HepG2 (cell line): ENCODE measurements around the gene TRIM28. TPM values are rescaled to one million over a fixed set of nuclear protein-coding genes. Genes with fewer than 3 reads are reported as not detected.

Source experiments
- ATAC-seq: fragments of 200-7000 bp; cut with Tn5 transposase; 3 replicates; pipeline ENCODE4 v1.9.1; 2020; ENCODE audit warnings: mild to moderate bottlenecking, moderate library complexity
- BruUV-seq: library from RNA; stranded (reverse); fragments of 400-500 nt; replicated peaks from 2 replicates; lab custom pipeline; 2021; lab: Mats Ljungman, UMichigan
- CTCF ChIA-PET: fragments of 300-600 bp; formaldehyde crosslinking; extraction: SDS; loops from one replicate; lab custom pipeline; 2021; ENCODE audit warnings: low total read pairs, inconsistent platforms, low intra/inter-chr PET ratio; lab: Yijun Ruan, JAX
- POLR2A ChIA-PET: fragments of 350-600 bp; sonication (Branson Sonifier 250); formaldehyde crosslinking; loops from one replicate; lab custom pipeline; 2020; ENCODE audit warnings: antibody characterized with exemption, inconsistent platforms; lab: Yijun Ruan, JAX
- DNase-seq: peaks from one replicate; pipeline ENCODE4 v3.0.0-alpha.2; 2015; ENCODE audit warnings: low spot score
- FAIRE-seq: peaks from 3 replicates; lab custom pipeline; 2011; peaks lifted over from hg19 to GRCh38; lab: Jason Lieb, UNC
- H2AFZ ChIP-seq: one replicate; pipeline ENCODE4 v1.6.1; 2011; ENCODE audit warnings: low read length, inconsistent platforms
- H3K27ac ChIP-seq: fragments of 300-600 bp; 3 replicates; pipeline ENCODE4 v1.8.0; 2011; ENCODE audit warnings: mixed run types, mild to moderate bottlenecking, mixed read lengths, low read length, inconsistent platforms; ENCODE audit not compliant: insufficient read depth; ENCODE audit errors: extremely low read length
- H3K27me3 ChIP-seq, 2 experiments: fragments of 200-600 bp in 1 of 2; 2 replicates in 1 of 2; 3 replicates in 1 of 2; pipeline versions ENCODE4 v1.6.0 to v1.8.0; 2011; ENCODE audit warnings: low read length in 2 of 2, mild to moderate bottlenecking in 2 of 2, moderate library complexity in 2 of 2, inconsistent platforms in 1 of 2; ENCODE audit not compliant: insufficient read depth in 2 of 2, control insufficient read depth in 1 of 2
- H3K36me3 ChIP-seq, 2 experiments: fragments of 200-600 bp in 1 of 2; replicated peaks in 1 of 2; 2 replicates in 1 of 2; 3 replicates in 1 of 2; pipeline versions ENCODE4 v1.5.1 to v1.8.0; 2011; ENCODE audit warnings: low read length in 2 of 2, inconsistent platforms in 1 of 2; ENCODE audit not compliant: insufficient read depth in 2 of 2, control insufficient read depth in 1 of 2
- H3K4me1 ChIP-seq: 2 replicates; pipeline ENCODE4 v1.5.1; 2012; ENCODE audit warnings: low read length, inconsistent platforms; ENCODE audit not compliant: insufficient read depth
- H3K4me2 ChIP-seq: 2 replicates; pipeline ENCODE4 v1.6.0; 2011; ENCODE audit warnings: low read depth, low read length, inconsistent platforms
- H3K4me3 ChIP-seq, 3 experiments: fragments of 200-600 bp in 1 of 3; sonication (generic), shearing (Covaris generic) in 1 of 3; replicated peaks in 1 of 3; 2 replicates each; pipeline ENCODE4 v1.5.1; 2011 to 2016; ENCODE audit warnings: low read length in 3 of 3, inconsistent platforms in 2 of 3, low read depth in 2 of 3, mild to moderate bottlenecking in 2 of 3, control low read depth in 1 of 3, mixed read lengths in 1 of 3; ENCODE audit not compliant: insufficient read depth in 1 of 3
- H3K79me2 ChIP-seq: one replicate; pipeline ENCODE4 v1.6.1; 2011; ENCODE audit warnings: low read length, inconsistent platforms; ENCODE audit not compliant: insufficient read depth
- H3K9ac ChIP-seq: 2 replicates; pipeline ENCODE4 v1.6.0; 2011; ENCODE audit warnings: mild to moderate bottlenecking, low read depth, low read length, inconsistent platforms; ENCODE audit not compliant: insufficient read depth
- H3K9me3 ChIP-seq: 2 replicates; pipeline ENCODE4 v1.5.1; 2012; ENCODE audit warnings: mild to moderate bottlenecking, low read length
- H4K20me1 ChIP-seq: 2 replicates; pipeline ENCODE4 v1.6.0; 2011; ENCODE audit warnings: inconsistent platforms, mild to moderate bottlenecking, low read length, moderate library complexity; ENCODE audit not compliant: insufficient read depth
- BCL3 ChIP-seq: sonication (generic); formaldehyde crosslinking; IDR thresholded peaks from 2 replicates; pipeline ENCODE4 v1.5.1; 2020; ENCODE audit warnings: mild to moderate bottlenecking, missing genetic modification reagents, moderate library complexity
- BCLAF1 ChIP-seq: fragments of 450-650 bp; IDR thresholded peaks from 2 replicates; pipeline ENCODE4 v1.6.1; 2017; ENCODE audit warnings: mild to moderate bottlenecking
- CHD2 ChIP-seq: IDR thresholded peaks from 2 replicates; pipeline ENCODE4 v1.6.1; 2011; ENCODE audit warnings: low read depth, low read length, improper control_type of control experiment
- HNRNPL ChIP-seq: fragments of 200-400 bp; formaldehyde crosslinking; IDR thresholded peaks from 2 replicates; pipeline ENCODE4 v1.6.1; 2017; ENCODE audit warnings: mild to moderate bottlenecking, low read depth, low read length
- JUND ChIP-seq: sonication (generic); formaldehyde crosslinking; IDR thresholded peaks from 2 replicates; pipeline ENCODE4 v1.8.0; 2022; ENCODE audit warnings: mild to moderate bottlenecking, missing genetic modification reagents
- MTA1 ChIP-seq: sonication (generic); formaldehyde crosslinking; IDR thresholded peaks from 2 replicates; pipeline ENCODE4 v1.4.0; 2020; ENCODE audit warnings: missing genetic modification reagents, mild to moderate bottlenecking, borderline replicate concordance
- NR2F1 ChIP-seq, 2 experiments: fragments of 450-650 bp in 1 of 2; formaldehyde crosslinking in 1 of 2; IDR thresholded peaks; 2 replicates each; pipeline versions ENCODE4 v1.5.0 to v1.6.1; 2016 to 2020; ENCODE audit warnings: mild to moderate bottlenecking in 1 of 2, missing compliant biosample characterization in 1 of 2, missing genetic modification reagents in 1 of 2, moderate library complexity in 1 of 2
- SRSF9 ChIP-seq: fragments of 200-400 bp; formaldehyde crosslinking; IDR thresholded peaks from 2 replicates; pipeline ENCODE4 v1.6.1; 2018; ENCODE audit warnings: borderline replicate concordance, mild to moderate bottlenecking, low read depth, low read length; ENCODE audit not compliant: insufficient read depth, poor library complexity, severe bottlenecking
- TCF7 ChIP-seq: sonication (generic); IDR thresholded peaks from 2 replicates; pipeline ENCODE4 v1.6.1; 2016; ENCODE audit warnings: antibody characterized with exemption, low read depth
- TEAD2 ChIP-seq: sonication (generic); formaldehyde crosslinking; IDR thresholded peaks from 2 replicates; pipeline ENCODE4 v1.9.0; 2021; ENCODE audit warnings: missing genetic modification reagents
- ZMYM2 ChIP-seq: sonication (generic); formaldehyde crosslinking; IDR thresholded peaks from 2 replicates; pipeline ENCODE4 v1.8.0; 2022; ENCODE audit warnings: mild to moderate bottlenecking, missing genetic modification reagents
- ZNF367 ChIP-seq: sonication (generic); formaldehyde crosslinking; IDR thresholded peaks from 2 replicates; pipeline ENCODE4 v1.4.0; 2020; ENCODE audit warnings: missing genetic modification reagents, borderline replicate concordance
- ZNF580 ChIP-seq: IDR thresholded peaks from 2 replicates; pipeline ENCODE4 v1.6.1; 2016; ENCODE audit warnings: low read depth, borderline replicate concordance
- ZNF704 ChIP-seq: sonication (generic); formaldehyde crosslinking; IDR thresholded peaks from 2 replicates; pipeline ENCODE4 v1.8.1; 2023; ENCODE audit warnings: mild to moderate bottlenecking, inconsistent platforms, moderate library complexity, missing genetic modification reagents, borderline replicate concordance
- WGBS: methylation state at CpG from one replicate; pipeline ENCODE4 v1.1.6; 2017; ENCODE audit warnings: low lambda C conversion rate; 5-methylcytosine and 5-hydroxymethylcytosine counted together
- in situ Hi-C: cut with HindIII; loops from 2 replicates; pipeline ENCODE4 v1.10.0; 2017; ENCODE audit warnings: low pct_unique_long_range_greater_than_20kb; ENCODE audit not compliant: extremely low pct_ligation_motif_present
- intact Hi-C: fragments of 100-400 bp; cut with micrococcal nuclease; formaldehyde crosslinking; loops from one replicate; pipeline ENCODE4 v1.10.0; 2022; ENCODE audit not compliant: unreplicated experiment
- polyA plus RNA-seq, 8 experiments: library from polyadenylated mRNA; depleted of rRNA in 3 of 8; stranded (reverse) in 7 of 8; unstranded in 1 of 8; fragments of >200 nt; fragmentation: Illumina TruSeq in 4 of 8; extraction: Trizol in 4 of 8; gene quantifications; 2 replicates each; pipeline versions ENCODE4 v1.2.1 to v1.2.3, GENCODE V29; 2011 to 2016; ENCODE audit warnings: low read depth in 4 of 8, missing spikeins in 1 of 8, mixed read lengths in 1 of 8; ENCODE audit not compliant: insufficient read depth in 1 of 8
- total RNA-seq, 5 experiments: library from RNA; depleted of rRNA; stranded (reverse); fragments of >200 nt; fragmentation: Illumina TruSeq; extraction: Trizol; gene quantifications; 2 replicates each; pipeline ENCODE4 v1.2.3, GENCODE V29; 2016; ENCODE audit warnings: low read depth in 1 of 5

TRIM28 gene
- total and polyA plus RNA-seq, 2 of the 13 experiments (the other 11 are each of a cell fraction or from before 2014, with no cell fraction given): 361 to 439 TPM

GRCh38 chr19:58499021-58499927 is 44.6 kb upstream of the TRIM28 start:
- ChIA-PET CTCF (no interaction called here), POLR2A (interaction anchor here (0.9 to 3.6 kb wide), 9 partner anchors 9 to 194 kb away, joined by 3 to 44 read pairs (median 4); partner anchors contain the start of genes ERVK3-1, RPS5, SLC27A5 and TRIM28)
- no TSS peak for BruUV-seq
- H3K36me3 ChIP-seq: no peaks in the 10 kb centered on the region
- FAIRE-seq: peak; percentile 95
- H3K4me1 ChIP-seq: peaks cover 37% of the 10 kb centered on the region
- H4K20me1 ChIP-seq: no peaks in the 10 kb centered on the region
- peak overlapping the region; percentile 78 for H3K9ac ChIP-seq
- peak; percentile 96 for ATAC-seq
- intact Hi-C loops (loop anchor here (2.0 kb wide), 1 partner anchor 20 kb away; the partner anchor contains the start of gene ZBTB45), in situ Hi-C loops (no loop called here)
- H3K4me3 ChIP-seq: peak overlapping the region; percentile 60 to 87 (median 77)
- H3K27ac ChIP-seq: peak overlapping the region; percentile 68
- DNase-seq: peak; percentile 98
- no peaks in the 10 kb centered on the region for H3K9me3 ChIP-seq
- peak overlapping the region; percentile 85 for H3K4me2 ChIP-seq
- under 1% methylated on average over 11 of the region's 60 CpGs for WGBS
- peaks cover 17% of the 10 kb centered on the region for H3K79me2 ChIP-seq
- H2AFZ ChIP-seq: peak overlapping the region; percentile 51
- no peaks in the 10 kb centered on the region; a peak in 1 of 5 replicates for H3K27me3 ChIP-seq
- no peak for TF ChIP-seq BCLAF1
- TF ChIP-seq SRSF9: no peak
- TF ChIP-seq MTA1: peak; percentile 72; the same call in 1 of the 2 replicates
- TF ChIP-seq BCL3 (CRISPR knock-in tag): peak; percentile 65
- TF ChIP-seq ZMYM2 (CRISPR knock-in tag): peak; percentile 61; the same call in 1 of the 2 replicates
- TF ChIP-seq ZNF580: peak; percentile 73
- no peak for TF ChIP-seq NR2F1 (CRISPR knock-in tag; IDR thresholded peaks at IDR 0.05)
- TF ChIP-seq JUND (CRISPR knock-in tag): 0 out of 2 replicates have a peak, but pooled peaks have one; percentile 53
- no peak for TF ChIP-seq TCF7
- 0 out of 2 replicates have a peak, but pooled peaks have one; percentile 63 for TF ChIP-seq ZNF704 (CRISPR knock-in tag)
- TF ChIP-seq HNRNPL: 0 out of 2 replicates have a peak, but pooled peaks have one; percentile 45
- TF ChIP-seq ZNF367 (CRISPR knock-in tag): no peak
- TF ChIP-seq TEAD2 (CRISPR knock-in tag): no peak
- TF ChIP-seq CHD2: no peak
